HepG2 (cell line): ENCODE results near the gene EPB41L3. TPM values are rescaled to one million over a fixed set of nuclear protein-coding genes. Genes with fewer than 3 reads are reported as not detected.

Experiments used
- ATAC-seq: fragments of 200-7000 bp; cut with Tn5 transposase; 3 replicates; pipeline ENCODE4 v1.9.1; 2020; ENCODE audit warnings: mild to moderate bottlenecking, moderate library complexity
- BruUV-seq: library from RNA; stranded (reverse); fragments of 400-500 nt; replicated peaks from 2 replicates; lab custom pipeline; 2021; lab: Mats Ljungman, UMichigan
- CTCF ChIA-PET: fragments of 300-600 bp; formaldehyde crosslinking; extraction: SDS; loops from one replicate; lab custom pipeline; 2021; ENCODE audit warnings: low total read pairs, inconsistent platforms, low intra/inter-chr PET ratio; lab: Yijun Ruan, JAX
- POLR2A ChIA-PET: fragments of 350-600 bp; sonication (Branson Sonifier 250); formaldehyde crosslinking; loops from one replicate; lab custom pipeline; 2020; ENCODE audit warnings: antibody characterized with exemption, inconsistent platforms; lab: Yijun Ruan, JAX
- DNase-seq: peaks from one replicate; pipeline ENCODE4 v3.0.0-alpha.2; 2015; ENCODE audit warnings: low spot score
- FAIRE-seq: peaks from 3 replicates; lab custom pipeline; 2011; peaks lifted over from hg19 to GRCh38; lab: Jason Lieb, UNC
- H2AFZ ChIP-seq: one replicate; pipeline ENCODE4 v1.6.1; 2011; ENCODE audit warnings: low read length, inconsistent platforms
- H3K27ac ChIP-seq: fragments of 300-600 bp; 3 replicates; pipeline ENCODE4 v1.8.0; 2011; ENCODE audit warnings: mixed run types, mild to moderate bottlenecking, mixed read lengths, low read length, inconsistent platforms; ENCODE audit not compliant: insufficient read depth; ENCODE audit errors: extremely low read length
- H3K27me3 ChIP-seq, 2 experiments: fragments of 200-600 bp in 1 of 2; 2 replicates in 1 of 2; 3 replicates in 1 of 2; pipeline versions ENCODE4 v1.6.0 to v1.8.0; 2011; ENCODE audit warnings: low read length in 2 of 2, mild to moderate bottlenecking in 2 of 2, moderate library complexity in 2 of 2, inconsistent platforms in 1 of 2; ENCODE audit not compliant: insufficient read depth in 2 of 2, control insufficient read depth in 1 of 2
- H3K36me3 ChIP-seq, 2 experiments: fragments of 200-600 bp in 1 of 2; replicated peaks in 1 of 2; 2 replicates in 1 of 2; 3 replicates in 1 of 2; pipeline versions ENCODE4 v1.5.1 to v1.8.0; 2011; ENCODE audit warnings: low read length in 2 of 2, inconsistent platforms in 1 of 2; ENCODE audit not compliant: insufficient read depth in 2 of 2, control insufficient read depth in 1 of 2
- H3K4me1 ChIP-seq: 2 replicates; pipeline ENCODE4 v1.5.1; 2012; ENCODE audit warnings: low read length, inconsistent platforms; ENCODE audit not compliant: insufficient read depth
- H3K4me2 ChIP-seq: 2 replicates; pipeline ENCODE4 v1.6.0; 2011; ENCODE audit warnings: low read depth, low read length, inconsistent platforms
- H3K4me3 ChIP-seq, 3 experiments: fragments of 200-600 bp in 1 of 3; sonication (generic), shearing (Covaris generic) in 1 of 3; replicated peaks in 1 of 3; 2 replicates each; pipeline ENCODE4 v1.5.1; 2011 to 2016; ENCODE audit warnings: low read length in 3 of 3, inconsistent platforms in 2 of 3, low read depth in 2 of 3, mild to moderate bottlenecking in 2 of 3, control low read depth in 1 of 3, mixed read lengths in 1 of 3; ENCODE audit not compliant: insufficient read depth in 1 of 3
- H3K79me2 ChIP-seq: one replicate; pipeline ENCODE4 v1.6.1; 2011; ENCODE audit warnings: low read length, inconsistent platforms; ENCODE audit not compliant: insufficient read depth
- H3K9ac ChIP-seq: 2 replicates; pipeline ENCODE4 v1.6.0; 2011; ENCODE audit warnings: mild to moderate bottlenecking, low read depth, low read length, inconsistent platforms; ENCODE audit not compliant: insufficient read depth
- H3K9me3 ChIP-seq: 2 replicates; pipeline ENCODE4 v1.5.1; 2012; ENCODE audit warnings: mild to moderate bottlenecking, low read length
- H4K20me1 ChIP-seq: 2 replicates; pipeline ENCODE4 v1.6.0; 2011; ENCODE audit warnings: inconsistent platforms, mild to moderate bottlenecking, low read length, moderate library complexity; ENCODE audit not compliant: insufficient read depth
- FIP1L1 ChIP-seq: fragments of 200-400 bp; formaldehyde crosslinking; IDR thresholded peaks from 2 replicates; pipeline ENCODE4 v1.6.1; 2018; ENCODE audit warnings: low read depth, mild to moderate bottlenecking, low read length, moderate library complexity, borderline replicate concordance; ENCODE audit not compliant: insufficient read depth
- HINFP ChIP-seq: sonication (generic); formaldehyde crosslinking; IDR thresholded peaks from 2 replicates; pipeline ENCODE4 v1.4.0; 2020; ENCODE audit warnings: low read depth, mild to moderate bottlenecking, missing genetic modification reagents
- HOXA3 ChIP-seq: sonication (generic); formaldehyde crosslinking; IDR thresholded peaks from 2 replicates; pipeline ENCODE4 v1.5.0; 2020; ENCODE audit warnings: missing genetic modification reagents
- NFKBIZ ChIP-seq: IDR thresholded peaks from 2 replicates; pipeline ENCODE4 v1.6.1; 2018; ENCODE audit warnings: missing genetic modification reagents, missing compliant biosample characterization
- NR0B2 ChIP-seq: sonication (generic); formaldehyde crosslinking; IDR thresholded peaks from 2 replicates; pipeline ENCODE4 v1.4.0; 2020; ENCODE audit warnings: mild to moderate bottlenecking, missing genetic modification reagents
- SMAD1 ChIP-seq: sonication (generic); formaldehyde crosslinking; IDR thresholded peaks from 2 replicates; pipeline ENCODE4 v1.4.0; 2020; ENCODE audit warnings: missing genetic modification reagents, low read depth, mild to moderate bottlenecking, borderline replicate concordance
- SMYD3 ChIP-seq: sonication (generic); formaldehyde crosslinking; IDR thresholded peaks from 2 replicates; pipeline ENCODE4 v1.8.1; 2023; ENCODE audit warnings: mild to moderate bottlenecking, missing genetic modification reagents
- SPEN ChIP-seq: sonication (generic); formaldehyde crosslinking; IDR thresholded peaks from 2 replicates; pipeline ENCODE4 v1.5.1; 2020; ENCODE audit warnings: low read depth, mild to moderate bottlenecking, missing genetic modification reagents
- ZBTB4 ChIP-seq: sonication (generic); formaldehyde crosslinking; IDR thresholded peaks from 2 replicates; pipeline ENCODE4 v1.4.0; 2020; ENCODE audit warnings: missing genetic modification reagents, mild to moderate bottlenecking, borderline replicate concordance
- ZBTB7B ChIP-seq: sonication (generic); formaldehyde crosslinking; IDR thresholded peaks from 2 replicates; pipeline ENCODE4 v1.4.0; 2020; ENCODE audit warnings: missing genetic modification reagents
- ZC3H13 ChIP-seq: sonication (generic); formaldehyde crosslinking; IDR thresholded peaks from 2 replicates; pipeline ENCODE4 v1.8.1; 2023; ENCODE audit warnings: mild to moderate bottlenecking, missing genetic modification reagents, moderate library complexity
- ZNF335 ChIP-seq: sonication (generic); formaldehyde crosslinking; IDR thresholded peaks from 2 replicates; pipeline ENCODE4 v1.4.0; 2020; ENCODE audit warnings: missing genetic modification reagents
- ZNF550 ChIP-seq: sonication (generic); formaldehyde crosslinking; IDR thresholded peaks from 2 replicates; pipeline ENCODE4 v1.4.0; 2020; ENCODE audit warnings: mild to moderate bottlenecking, missing genetic modification reagents, borderline replicate concordance
- ZNF709 ChIP-seq: sonication (generic); formaldehyde crosslinking; IDR thresholded peaks from 2 replicates; pipeline ENCODE4 v1.5.0; 2020; ENCODE audit warnings: mild to moderate bottlenecking, missing genetic modification reagents
- WGBS: methylation state at CpG from one replicate; pipeline ENCODE4 v1.1.6; 2017; ENCODE audit warnings: low lambda C conversion rate; 5-methylcytosine and 5-hydroxymethylcytosine counted together
- in situ Hi-C: cut with HindIII; loops from 2 replicates; pipeline ENCODE4 v1.10.0; 2017; ENCODE audit warnings: low pct_unique_long_range_greater_than_20kb; ENCODE audit not compliant: extremely low pct_ligation_motif_present
- intact Hi-C: fragments of 100-400 bp; cut with micrococcal nuclease; formaldehyde crosslinking; loops from one replicate; pipeline ENCODE4 v1.10.0; 2022; ENCODE audit not compliant: unreplicated experiment
- polyA plus RNA-seq, 8 experiments: library from polyadenylated mRNA; depleted of rRNA in 3 of 8; stranded (reverse) in 7 of 8; unstranded in 1 of 8; fragments of >200 nt; fragmentation: Illumina TruSeq in 4 of 8; extraction: Trizol in 4 of 8; gene quantifications; 2 replicates each; pipeline versions ENCODE4 v1.2.1 to v1.2.3, GENCODE V29; 2011 to 2016; ENCODE audit warnings: low read depth in 4 of 8, missing spikeins in 1 of 8, mixed read lengths in 1 of 8; ENCODE audit not compliant: insufficient read depth in 1 of 8
- total RNA-seq, 5 experiments: library from RNA; depleted of rRNA; stranded (reverse); fragments of >200 nt; fragmentation: Illumina TruSeq; extraction: Trizol; gene quantifications; 2 replicates each; pipeline ENCODE4 v1.2.3, GENCODE V29; 2016; ENCODE audit warnings: low read depth in 1 of 5
- TF ChIP-seq, protein P1 (sequence below): sonication (generic); formaldehyde crosslinking; IDR thresholded peaks from 2 replicates; pipeline ENCODE4 v1.8.0; 2022; ENCODE audit warnings: missing genetic modification reagents, low read depth, mild to moderate bottlenecking, borderline replicate concordance
- TF ChIP-seq, protein P2 (sequence below): conservative IDR thresholded peaks from 2 replicates; pipeline ENCODE4 v1.6.1; 2018; ENCODE audit warnings: missing genetic modification reagents

Gene EPB41L3
- total and polyA plus RNA-seq, 2 of the 13 experiments (the other 11 are each of a cell fraction or from before 2014, with no cell fraction given): not detected

DNA sequence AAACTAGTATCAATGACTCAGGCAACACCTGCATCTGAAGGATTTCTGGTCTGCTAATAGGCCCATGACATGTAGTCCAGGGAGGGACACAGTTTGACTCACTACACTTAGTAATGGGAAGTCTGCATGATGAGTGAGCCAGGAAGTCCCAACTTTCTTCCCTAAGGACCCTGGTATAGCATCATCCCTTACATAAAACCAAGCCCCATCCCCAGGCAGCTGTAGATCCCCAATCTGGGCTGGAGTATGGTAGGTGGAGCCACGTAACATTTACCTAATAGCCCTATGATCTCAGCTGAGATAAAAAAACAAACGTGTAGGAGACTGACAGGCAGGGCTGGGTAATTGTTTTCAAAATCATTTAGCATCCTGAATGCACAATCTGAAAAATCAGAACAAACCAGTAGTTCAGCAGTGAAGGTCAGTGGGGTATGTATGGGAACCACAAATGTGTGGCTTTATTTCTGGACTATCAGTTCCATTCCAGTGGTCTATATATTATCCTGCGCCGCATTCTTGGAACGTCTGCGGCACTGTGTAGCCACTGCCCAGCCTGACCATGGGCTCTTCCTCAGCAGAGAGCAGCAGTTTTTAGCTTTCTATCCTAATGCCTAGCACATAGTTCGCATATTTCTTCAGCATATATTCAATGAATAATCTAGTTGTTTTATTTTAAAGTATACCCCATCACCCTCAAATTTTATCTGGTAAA is 33.5 kb downstream of the EPB41L3 start:
- Histone ChIP-seq H2AFZ (no peak overlapping the region), H3K36me3 (no peaks in the 10 kb centered on the region), H3K27me3 (no peaks in the 10 kb centered on the region; a peak in 1 of 5 replicates), H3K4me3 (no peak overlapping the region), H3K4me2 (no peak overlapping the region), H3K27ac (no peak overlapping the region), H3K9ac (no peak overlapping the region), H3K9me3 (no peaks in the 10 kb centered on the region), H3K4me1 (no peaks in the 10 kb centered on the region), H3K79me2 (no peaks in the 10 kb centered on the region), H4K20me1 (no peaks in the 10 kb centered on the region)
- ChIA-PET POLR2A (no interaction called here), CTCF (no interaction called here)
- FAIRE-seq: no peak
- BruUV-seq: no TSS peak
- intact Hi-C loops: no loop called here
- in situ Hi-C loops: no loop called here
- 51% methylated on average over 7 of the region's 7 CpGs for WGBS
- no peak for ATAC-seq
- no peak for DNase-seq
- TF ChIP-seq NR0B2 (CRISPR knock-in tag): no peak
- TF ChIP-seq, protein P1, sequence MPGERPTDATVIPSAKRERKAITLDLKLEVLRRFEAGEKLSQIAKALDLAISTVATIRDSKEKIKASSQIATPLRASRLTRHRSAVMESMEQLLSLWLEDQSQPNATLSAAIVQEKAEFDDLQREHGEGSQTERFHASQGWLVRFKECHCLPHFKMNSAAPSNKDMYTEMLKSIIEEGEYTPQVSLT (CRISPR knock-in tag): no peak
- TF ChIP-seq HINFP: no peak
- TF ChIP-seq SMAD1 (CRISPR knock-in tag): no peak
- no peak for TF ChIP-seq NFKBIZ (CRISPR knock-in tag)
- TF ChIP-seq FIP1L1: no peak
- TF ChIP-seq ZBTB4 (CRISPR knock-in tag): no peak
- TF ChIP-seq, protein P2, sequence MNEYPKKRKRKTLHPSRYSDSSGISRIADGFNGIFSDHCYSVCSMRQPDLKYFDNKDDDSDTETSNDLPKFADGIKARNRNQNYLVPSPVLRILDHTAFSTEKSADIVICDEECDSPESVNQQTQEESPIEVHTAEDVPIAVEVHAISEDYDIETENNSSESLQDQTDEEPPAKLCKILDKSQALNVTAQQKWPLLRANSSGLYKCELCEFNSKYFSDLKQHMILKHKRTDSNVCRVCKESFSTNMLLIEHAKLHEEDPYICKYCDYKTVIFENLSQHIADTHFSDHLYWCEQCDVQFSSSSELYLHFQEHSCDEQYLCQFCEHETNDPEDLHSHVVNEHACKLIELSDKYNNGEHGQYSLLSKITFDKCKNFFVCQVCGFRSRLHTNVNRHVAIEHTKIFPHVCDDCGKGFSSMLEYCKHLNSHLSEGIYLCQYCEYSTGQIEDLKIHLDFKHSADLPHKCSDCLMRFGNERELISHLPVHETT (CRISPR knock-in tag): no peak
- TF ChIP-seq ZBTB7B (CRISPR knock-in tag): no peak
- no peak for TF ChIP-seq SMYD3 (CRISPR knock-in tag)
- TF ChIP-seq ZNF335: no peak
- TF ChIP-seq ZNF709 (CRISPR knock-in tag): no peak
- TF ChIP-seq SPEN (CRISPR knock-in tag): no peak
- TF ChIP-seq ZC3H13 (CRISPR knock-in tag): no peak
- TF ChIP-seq HOXA3 (CRISPR knock-in tag): no peak
- TF ChIP-seq ZNF550 (CRISPR knock-in tag): no peak
